GM19043 (cell line): ENCODE data around the gene RASGEF1B.
"Not testable (repeated sequence)": the region's sequence is repeated elsewhere in the genome, so short reads cannot be mapped to it uniquely, and the experiment has no call there.

Experiments
- ATAC-seq: cut with Tn5 transposase; IDR thresholded peaks from one replicate; pipeline ENCODE4 v1.9.1; 2021; ENCODE audit warnings: low read depth; ENCODE audit not compliant: unreplicated experiment

The RASGEF1B gene

DNA sequence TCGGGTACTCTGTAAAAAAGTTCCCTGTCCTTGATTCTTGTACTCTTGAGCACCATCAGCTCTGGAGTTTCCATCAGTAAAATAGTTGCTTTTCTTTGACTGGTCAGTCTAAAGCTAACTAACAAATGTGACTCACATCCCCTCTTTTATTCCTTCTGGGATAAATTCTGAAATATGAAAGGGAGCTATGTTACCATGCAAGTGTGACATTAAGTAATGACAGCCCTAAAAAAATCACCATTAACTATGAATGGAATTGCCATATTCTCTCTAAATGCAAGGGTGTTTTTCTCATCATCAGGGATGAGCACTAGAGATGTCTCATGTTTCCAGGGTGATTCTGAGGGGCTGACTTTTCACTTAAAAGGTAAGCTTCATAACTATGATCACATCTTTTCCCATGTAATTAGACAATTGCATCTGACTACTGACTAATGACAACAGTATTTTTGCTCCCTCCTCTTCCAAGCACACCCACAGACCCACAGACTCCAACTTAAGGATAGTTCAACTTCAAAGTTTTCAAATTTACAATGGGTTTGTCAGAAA is 26.9 kb upstream of the RASGEF1B start:
- no peak for ATAC-seq

DNA sequence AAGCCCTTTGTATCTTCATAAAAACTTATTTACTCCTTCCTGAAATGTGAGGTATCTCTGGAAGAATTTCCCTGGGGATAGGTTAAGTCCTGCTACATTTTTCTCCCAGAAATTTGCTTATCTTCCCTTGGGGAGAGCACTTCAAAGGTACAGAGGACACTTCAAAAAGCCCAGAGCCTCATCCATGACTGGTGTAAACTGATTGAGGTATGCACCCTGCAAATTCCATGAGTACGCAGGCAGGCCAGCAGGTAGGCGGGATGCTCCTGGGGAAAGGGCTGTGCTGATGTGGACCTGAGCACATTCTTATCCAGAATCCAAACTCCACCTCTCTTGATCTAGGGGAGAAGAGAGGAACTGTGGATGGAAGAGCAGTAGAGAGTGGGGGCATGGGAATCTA is 26.3 kb upstream of the RASGEF1B start:
- ATAC-seq, result no peak

DNA sequence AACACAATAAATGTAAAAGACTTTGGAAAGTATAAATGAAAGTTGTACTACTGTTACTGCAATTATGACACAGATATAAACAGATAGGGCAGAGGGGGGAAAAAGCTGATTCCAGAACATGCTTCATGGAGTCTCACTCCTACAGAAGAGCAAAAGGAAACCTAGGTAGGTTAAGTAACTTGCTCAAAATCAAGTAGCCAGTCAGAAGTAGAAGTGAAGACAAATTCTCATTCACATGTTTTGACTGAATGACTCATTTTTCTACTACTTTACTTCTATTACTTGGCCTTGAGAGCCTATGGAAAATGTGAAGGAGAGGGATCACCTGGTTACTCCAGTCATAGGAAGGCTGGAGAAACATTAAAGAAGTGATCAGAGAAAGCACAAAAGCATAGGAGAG is 23.6 kb upstream of the RASGEF1B start:
- ATAC-seq, result no peak

DNA sequence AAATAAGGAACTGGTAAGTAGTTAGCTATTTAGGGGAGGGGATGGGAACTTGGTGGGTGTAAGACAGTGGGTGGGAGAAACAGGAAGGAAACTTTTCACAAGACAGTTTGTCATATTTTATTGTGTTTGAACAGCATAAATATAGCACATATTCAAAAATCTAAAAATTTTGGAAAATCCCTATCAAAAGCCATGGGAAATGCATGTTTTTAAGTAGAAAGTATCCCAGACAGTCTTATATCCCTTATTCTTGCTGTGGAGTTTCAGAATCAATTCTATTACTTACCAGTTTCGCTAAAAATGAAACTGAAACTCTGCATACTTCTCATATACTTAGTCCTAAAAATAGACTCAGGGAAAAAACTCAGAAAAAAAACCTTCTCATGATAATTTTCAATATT is 22.3 kb upstream of the RASGEF1B start:
- peak; percentile 56 for ATAC-seq

DNA sequence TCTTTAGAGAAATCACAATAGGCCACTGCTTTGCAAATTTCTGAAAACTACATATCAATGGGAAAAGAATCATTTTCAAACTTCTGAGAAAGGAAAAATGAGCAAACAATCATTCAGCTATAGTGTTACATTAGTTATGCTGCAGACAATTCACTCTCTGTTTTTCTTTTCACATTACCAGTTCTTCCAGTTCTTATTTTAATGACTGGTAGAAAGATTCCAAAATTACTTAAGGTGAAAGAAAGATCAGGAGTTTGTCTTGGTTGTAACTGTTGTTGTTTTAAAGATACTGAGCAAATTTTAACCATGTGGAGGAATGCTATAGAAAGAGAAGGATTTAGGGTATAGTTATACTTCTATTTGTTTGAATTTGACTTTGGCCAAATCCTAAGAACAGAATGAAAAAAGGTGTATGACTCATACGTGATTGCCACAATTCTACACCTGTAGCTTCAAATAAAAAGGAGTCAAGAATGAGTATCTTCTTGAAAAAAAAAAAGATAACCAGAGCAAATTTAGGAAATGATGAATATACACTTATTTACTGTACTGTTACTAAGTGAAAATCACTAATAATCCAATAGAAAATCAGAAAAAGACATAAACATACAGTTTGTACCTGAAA is 21.0 kb upstream of the RASGEF1B start:
- ATAC-seq, result no peak

DNA sequence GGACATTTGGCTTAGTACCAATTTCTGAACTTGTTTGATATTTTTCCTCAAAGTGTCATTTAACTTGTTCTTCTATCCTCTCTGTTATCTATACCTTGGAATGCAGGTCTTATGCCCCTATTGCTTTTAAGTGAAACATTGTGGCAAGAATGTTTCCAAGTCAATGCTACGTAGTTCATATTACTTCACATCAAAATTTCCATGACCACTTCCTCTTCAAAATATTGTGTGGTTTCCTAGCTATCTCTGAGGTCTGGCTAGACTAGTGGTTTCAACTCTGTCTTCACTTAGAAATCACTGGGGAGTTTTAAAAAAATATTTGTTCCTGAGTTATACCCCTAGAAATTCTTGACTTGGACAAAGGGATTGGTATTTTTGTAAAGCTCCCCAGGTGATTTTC is 20.2 kb upstream of the RASGEF1B start:
- ATAC-seq, result no peak

DNA sequence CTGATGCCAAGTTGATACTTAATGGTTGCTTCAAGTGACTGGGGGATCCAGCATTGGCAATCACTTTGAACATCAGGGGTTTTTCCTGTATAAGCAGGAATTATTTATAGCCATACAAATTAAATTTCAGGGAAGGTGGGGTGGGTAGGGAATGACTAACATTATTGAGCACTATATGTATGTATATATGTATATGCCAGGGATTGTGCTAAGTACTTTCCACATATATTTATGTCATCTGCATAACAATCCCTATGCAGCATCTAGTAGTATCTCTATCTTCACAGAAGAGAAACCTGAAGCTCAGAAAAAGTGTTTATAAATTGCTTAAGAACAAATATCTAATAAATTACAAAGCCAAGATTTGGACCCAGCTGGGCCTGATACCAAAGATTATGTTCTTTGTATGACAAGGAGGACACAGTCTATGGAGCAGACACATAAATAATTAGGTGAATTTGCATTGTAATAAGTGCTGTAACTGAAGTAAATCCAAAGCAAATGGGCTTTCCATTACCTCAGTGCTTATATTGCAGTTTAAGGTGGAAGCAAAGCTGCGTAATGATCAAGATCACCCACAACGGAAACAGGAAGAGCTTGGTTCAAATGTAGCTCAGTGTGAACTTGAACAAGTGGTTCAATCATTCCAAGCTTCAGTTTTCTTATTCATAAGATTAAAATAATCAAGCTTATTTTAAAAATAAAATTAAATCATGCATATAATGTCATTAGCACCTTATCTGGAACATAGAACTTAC is 18.9 kb upstream of the RASGEF1B start:
- no peak for ATAC-seq

DNA sequence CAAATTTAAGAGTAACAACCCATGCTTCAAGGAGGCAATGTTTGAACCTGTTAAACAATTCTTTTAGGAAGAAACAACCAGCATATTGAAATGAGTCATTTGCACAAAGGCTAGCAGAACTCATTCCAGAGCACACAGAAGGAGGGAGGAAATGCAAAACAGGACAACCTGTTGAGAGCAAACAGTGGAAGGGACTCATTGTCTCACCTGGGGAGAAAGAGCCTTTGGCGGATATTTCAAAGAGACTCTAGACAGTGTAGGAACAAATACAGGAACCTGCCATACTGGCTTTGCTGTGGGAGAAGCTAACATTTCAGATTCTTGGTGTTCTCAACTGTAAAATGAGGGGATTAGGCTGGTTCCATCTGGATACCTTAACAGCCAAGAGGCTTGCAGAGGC is 14.8 kb upstream of the RASGEF1B start:
- no peak for ATAC-seq

DNA sequence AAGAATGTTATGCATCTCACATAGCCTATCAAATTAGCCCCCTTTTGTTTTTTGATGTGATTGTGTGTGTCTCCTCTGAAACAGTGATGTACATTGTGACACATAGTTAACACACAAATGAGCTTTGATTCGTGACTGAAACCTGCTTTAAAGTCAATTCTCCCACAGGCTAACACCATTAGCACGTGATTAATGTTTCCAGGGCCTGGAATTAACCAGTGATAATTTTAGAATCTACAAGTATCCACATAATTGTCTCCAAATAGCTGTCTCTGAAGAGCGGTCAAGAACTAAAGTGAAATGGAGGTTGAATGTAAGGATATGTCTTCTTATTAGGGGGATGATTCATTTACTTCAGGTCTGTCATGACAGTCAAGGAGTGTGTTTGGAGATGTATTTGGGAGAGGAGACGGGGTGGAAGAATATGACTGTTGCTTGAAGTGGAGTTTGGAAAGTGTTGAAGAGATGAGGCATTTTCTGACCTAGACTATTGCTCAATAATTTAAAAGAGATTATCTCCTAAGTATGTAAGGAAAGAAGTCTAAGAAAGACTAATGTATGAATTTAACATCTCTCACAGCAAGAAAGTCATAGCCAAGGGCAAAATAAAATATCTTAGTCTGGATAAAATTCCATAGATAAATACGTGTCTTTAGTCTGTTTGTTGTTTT is 13.7 kb upstream of the RASGEF1B start:
- no peak for ATAC-seq

DNA sequence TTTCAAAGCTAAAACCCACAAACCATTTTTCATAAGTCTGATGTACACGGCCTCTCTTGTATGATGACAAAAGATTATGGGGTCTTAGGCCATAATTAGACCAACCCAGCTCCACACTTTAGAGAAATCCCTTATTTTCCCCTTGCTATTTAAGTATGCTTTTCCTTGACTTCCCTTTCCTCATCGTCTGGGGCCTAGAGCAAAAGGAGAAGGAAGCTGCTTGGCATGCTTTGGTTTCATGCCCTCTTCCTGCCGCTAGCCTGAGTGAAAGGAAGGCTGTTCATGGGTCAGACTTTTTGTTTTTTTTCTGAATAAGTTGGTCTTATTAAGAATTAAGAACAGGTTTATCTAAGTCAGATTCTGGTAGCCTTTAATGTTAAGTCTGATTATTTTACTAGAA is 10.6 kb upstream of the RASGEF1B start:
- ATAC-seq, result no peak

DNA sequence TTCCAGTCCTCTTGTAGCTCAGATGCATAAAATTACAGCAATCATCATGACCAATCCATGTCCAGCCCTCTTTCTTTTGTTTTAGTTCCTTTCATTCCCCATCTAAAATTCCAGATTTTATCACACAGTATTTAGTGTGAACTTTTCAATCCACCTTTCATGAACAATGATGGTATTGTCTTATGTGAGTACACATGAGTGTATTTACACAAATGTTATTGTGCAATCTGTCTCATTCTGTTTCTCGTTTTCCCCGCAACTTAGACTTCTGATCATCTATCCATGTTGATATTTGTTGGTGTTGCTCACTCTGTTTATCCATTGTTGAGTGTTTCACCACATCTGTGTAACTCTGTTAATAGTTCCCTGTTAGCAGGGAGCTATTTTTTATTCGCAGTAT is 9.4 kb upstream of the RASGEF1B start:
- ATAC-seq, result no peak

DNA sequence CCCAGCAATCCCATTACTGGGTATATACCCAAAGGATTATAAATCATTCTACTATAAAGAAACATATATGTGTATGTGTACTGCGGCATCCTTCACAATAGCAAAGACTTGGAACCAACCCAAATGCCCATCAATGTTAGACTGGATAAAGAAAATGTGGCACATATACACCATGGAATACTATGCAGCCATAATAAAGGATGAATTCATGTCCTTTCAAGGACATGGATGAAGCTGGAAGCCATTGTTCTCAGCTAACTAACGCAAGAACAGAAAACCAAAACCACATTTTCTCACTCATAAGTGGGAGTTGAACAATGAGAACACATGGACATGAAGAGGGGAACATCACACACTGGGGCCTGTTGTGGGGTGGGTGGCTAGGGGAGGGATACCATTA is 7.9 kb upstream of the RASGEF1B start:
- not testable (repeated sequence) for ATAC-seq

DNA sequence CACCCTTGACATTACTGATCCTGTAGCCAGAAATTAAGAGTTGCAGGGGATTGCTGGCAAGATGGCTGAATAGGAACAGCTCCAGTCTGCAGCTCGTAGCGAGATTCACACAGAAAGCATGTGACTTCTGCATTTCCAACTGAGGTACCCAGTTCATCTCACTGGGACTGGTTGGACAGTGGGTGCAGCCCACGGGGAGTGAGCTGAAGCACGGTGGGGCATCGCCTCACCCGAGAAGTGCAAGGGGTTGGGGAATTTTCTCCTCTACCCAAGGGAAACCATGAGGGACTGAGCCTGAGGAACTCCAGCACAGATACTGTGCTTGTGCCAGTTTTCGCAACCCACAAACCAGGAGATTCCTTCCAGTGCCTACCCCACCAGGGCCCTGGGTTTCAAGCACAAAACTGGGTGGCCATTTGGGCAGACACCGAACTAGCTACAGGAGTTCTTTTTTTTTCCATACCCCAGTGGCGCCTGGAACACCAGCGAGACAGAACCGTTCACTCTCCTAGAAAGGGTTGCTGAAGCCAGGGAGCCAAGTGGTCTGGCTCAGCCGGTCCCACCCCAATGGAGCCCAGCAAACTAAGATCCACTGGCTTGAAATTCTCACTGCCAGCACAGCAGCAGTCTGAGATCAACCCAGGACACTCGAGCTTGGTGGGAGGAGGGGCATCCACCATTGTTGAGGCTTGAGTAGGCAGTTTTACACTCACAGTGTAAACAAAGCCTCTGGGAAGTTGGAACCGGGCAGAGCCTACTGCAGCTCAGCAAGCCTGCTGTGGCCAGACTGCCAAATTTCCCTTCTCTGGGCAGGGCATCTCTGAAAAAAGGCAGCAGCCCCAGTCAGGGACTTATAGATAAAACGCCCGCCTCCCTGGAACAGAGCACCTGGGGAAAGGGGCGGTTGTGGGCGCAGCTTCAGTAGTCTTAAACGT is 1.9 kb upstream of the RASGEF1B start:
- not testable (repeated sequence) for ATAC-seq

DNA sequence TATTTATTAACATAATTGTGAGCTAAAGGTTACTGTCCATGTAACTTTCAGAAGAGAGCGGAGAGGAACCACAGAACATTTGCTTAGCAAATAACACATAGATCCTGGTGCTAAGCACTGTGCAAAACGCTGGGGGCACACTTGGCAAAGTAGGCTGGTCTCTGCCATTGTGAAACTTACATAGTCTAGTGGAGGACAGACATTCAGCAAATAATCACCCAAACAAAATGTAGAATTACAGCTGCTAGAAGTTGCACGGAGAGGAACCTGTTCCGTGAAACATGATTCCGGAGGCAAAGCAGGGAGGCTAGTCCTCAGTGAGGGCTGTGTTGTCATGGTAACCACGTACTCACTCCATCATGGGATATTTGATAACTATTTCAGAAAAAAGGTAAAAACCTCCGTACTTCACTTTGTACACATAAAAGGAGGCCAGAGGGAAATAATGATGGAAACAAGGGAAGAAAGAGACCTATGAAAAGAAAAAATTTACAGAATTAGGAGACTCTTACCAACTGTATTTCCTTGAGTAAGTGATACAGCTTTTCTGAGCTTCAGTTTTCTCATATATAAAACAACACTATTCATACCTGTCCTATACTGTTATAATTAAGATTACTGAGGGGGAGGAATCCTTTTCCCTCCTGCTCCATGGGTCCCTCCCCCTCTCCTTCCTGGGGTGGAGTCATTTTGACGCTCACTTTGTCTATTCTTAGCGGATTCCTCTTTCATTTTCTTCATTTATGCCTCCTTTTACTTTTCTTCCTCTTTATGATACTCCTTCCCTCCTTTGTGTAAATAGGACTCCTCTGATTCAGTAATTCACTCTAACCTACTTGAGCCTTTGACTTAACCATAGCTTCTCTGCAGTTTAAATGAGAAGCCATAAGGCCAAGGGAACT is 825 bp upstream of the RASGEF1B start:
- ATAC-seq, result peak; percentile 56

DNA sequence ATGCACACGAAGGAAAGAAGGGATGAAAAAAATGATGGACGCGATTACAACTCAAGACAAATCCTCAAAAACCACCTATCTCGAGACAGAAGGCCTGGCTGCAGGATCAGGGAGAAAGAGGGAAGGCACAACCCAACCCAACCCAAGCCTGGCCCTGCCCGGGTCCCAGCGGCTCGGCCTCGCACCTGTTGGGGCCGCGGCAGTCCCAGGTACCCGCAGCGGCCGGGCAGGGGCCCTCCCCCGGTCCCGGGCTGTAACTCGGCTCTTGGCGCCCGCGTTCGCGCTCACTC is 464 bp downstream of the RASGEF1B start:
- no peak for ATAC-seq

DNA sequence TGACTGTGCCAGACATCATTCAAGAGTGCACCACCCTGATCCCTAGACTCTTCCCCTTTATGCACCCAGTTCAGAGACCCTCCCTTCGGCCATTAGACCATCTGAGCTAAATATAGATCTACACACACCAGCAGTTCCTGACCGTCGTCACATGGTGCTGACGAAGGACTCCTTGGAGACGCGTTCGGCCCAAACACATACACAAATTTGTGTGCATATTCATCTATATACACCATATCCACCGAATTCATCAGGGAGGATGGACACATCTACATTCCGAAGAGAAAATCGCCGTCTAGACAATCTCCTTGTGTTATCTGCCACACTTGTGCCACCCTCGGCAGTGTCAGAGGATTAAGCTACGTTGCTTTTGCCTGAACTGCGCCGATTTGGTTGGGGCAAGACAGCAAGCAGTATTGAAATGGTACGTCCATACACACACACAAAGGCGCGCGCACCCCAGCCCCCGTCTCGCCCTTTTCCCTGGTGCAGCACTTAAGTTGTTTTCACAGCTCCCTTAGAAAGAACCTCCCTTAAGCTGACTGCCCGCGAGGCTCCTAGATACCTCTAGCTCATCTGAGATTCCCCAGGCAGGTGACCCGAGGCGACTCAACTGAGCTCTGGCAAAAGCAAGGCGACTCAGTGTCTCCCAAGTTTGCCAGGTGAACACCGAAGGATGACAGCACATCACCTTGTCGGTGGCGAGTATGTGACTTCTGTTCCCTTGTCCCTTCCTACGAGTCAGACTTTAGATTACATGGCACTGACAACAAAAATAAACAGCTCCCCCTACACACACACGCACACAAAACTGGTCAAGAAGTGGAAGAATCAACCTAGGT is 1.0 kb downstream of the RASGEF1B start:
- ATAC-seq, result no peak

DNA sequence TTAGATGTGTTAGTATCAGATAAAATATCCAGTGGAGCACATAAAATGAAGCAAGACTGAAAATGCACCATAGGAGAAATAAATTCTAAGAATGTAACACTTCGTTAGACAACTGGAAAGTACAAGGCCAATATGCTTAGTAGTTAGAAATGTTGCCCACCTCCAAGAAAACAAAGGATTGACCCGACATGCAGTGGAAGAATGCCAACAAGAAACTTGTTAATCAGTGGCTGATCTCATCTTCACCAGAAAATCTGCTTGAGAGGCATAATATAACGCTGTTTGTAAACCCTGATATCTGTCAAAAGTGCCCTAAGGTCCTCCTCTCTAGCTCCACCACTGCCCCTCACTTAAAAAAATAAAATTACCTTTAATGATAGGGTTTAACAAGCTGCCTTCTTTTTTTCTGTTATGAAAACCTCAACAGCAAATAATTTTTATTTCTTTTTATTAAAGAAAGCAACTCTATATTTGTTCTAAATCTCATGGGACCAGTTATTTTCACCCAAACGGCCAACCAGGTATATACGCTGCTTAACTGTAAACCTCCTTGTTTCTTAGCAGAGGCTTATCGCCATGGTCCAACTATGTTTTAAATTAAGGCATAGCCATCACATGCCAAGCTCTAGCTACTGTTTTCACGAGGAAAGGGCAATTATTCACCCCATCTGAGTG is 1.8 kb downstream of the RASGEF1B start:
- no peak for ATAC-seq

DNA sequence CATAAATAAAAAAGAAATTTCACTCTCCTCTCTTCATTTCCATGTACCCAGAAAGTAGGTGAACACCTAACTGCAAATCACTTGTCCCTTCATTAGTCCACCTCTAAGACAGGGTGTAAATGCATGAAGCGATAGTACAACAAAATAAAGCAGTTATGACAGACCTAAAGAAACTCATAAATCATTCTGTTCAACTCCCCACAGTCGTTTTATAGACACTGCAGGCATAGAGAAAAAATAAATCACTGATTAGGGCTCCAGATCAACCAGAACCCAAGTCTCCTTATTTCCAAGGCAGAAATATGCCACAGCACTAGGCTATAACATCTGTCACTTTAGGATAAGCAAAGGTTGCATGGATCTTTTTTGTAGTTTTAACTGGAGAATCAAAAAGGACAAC is 3.0 kb downstream of the RASGEF1B start:
- ATAC-seq, result no peak

DNA sequence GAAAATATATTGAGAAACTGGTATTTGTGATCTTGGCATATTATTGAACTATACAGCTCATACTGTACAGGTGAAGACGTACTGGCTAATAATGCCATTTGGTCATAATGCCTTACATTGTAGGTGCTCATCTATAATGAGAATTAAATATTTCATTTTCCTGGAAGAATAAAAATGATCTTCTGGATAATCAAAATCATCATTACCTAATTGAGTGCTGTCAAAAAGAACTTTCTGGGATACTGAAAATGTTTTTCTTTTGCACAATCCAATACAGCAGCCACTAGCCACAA is 4.1 kb downstream of the RASGEF1B start:
- ATAC-seq, result no peak
